HepG2 (cell line): Measurements from ENCODE around the gene DCDC2. TPM values are rescaled to one million over a fixed set of nuclear protein-coding genes. Genes with fewer than 3 reads are reported as not detected.
A peak's percentile ranks its signal among the peaks of the same experiment; 100 is the strongest.

Source experiments
- CBFB ChIP-seq: sonication (generic); formaldehyde crosslinking; IDR thresholded peaks from 2 replicates; pipeline ENCODE4 v1.4.0; 2020; ENCODE audit warnings: missing genetic modification reagents
- NFE2L2 ChIP-seq: fragments of 150-350 bp; IDR thresholded peaks from 2 replicates; pipeline ENCODE4 v1.6.1; 2014; ENCODE audit warnings: low read length
- REXO4 ChIP-seq: sonication (generic); formaldehyde crosslinking; IDR thresholded peaks from 2 replicates; pipeline ENCODE4 v1.8.0; 2022; ENCODE audit warnings: missing genetic modification reagents, mild to moderate bottlenecking, borderline replicate concordance
- SMYD3 ChIP-seq: sonication (generic); formaldehyde crosslinking; IDR thresholded peaks from 2 replicates; pipeline ENCODE4 v1.8.1; 2023; ENCODE audit warnings: mild to moderate bottlenecking, missing genetic modification reagents
- SYNCRIP ChIP-seq: fragments of 200-400 bp; formaldehyde crosslinking; IDR thresholded peaks from 2 replicates; pipeline ENCODE4 v1.6.1; 2018; ENCODE audit warnings: mild to moderate bottlenecking, low read depth, low read length; ENCODE audit not compliant: insufficient read depth
- ZNF251 ChIP-seq: sonication (generic); formaldehyde crosslinking; IDR thresholded peaks from 2 replicates; pipeline ENCODE4 v1.9.0; 2021; ENCODE audit warnings: mild to moderate bottlenecking, missing genetic modification reagents
- ZNF549 ChIP-seq: sonication (generic); formaldehyde crosslinking; IDR thresholded peaks from 2 replicates; pipeline ENCODE4 v1.5.0; 2020; ENCODE audit warnings: missing genetic modification reagents
- ZNF670 ChIP-seq: sonication (generic); formaldehyde crosslinking; IDR thresholded peaks from 2 replicates; pipeline ENCODE4 v1.8.0; 2022; ENCODE audit warnings: mild to moderate bottlenecking, missing genetic modification reagents, borderline replicate concordance
- ZNF776 ChIP-seq: sonication (generic); formaldehyde crosslinking; IDR thresholded peaks from 2 replicates; pipeline ENCODE4 v1.4.0; 2020; ENCODE audit warnings: mild to moderate bottlenecking, missing genetic modification reagents
- polyA plus RNA-seq, 8 experiments: library from polyadenylated mRNA; depleted of rRNA in 3 of 8; stranded (reverse) in 7 of 8; unstranded in 1 of 8; fragments of >200 nt; fragmentation: Illumina TruSeq in 4 of 8; extraction: Trizol in 4 of 8; gene quantifications; 2 replicates each; pipeline versions ENCODE4 v1.2.1 to v1.2.3, GENCODE V29; 2011 to 2016; ENCODE audit warnings: low read depth in 4 of 8, missing spikeins in 1 of 8, mixed read lengths in 1 of 8; ENCODE audit not compliant: insufficient read depth in 1 of 8
- total RNA-seq, 5 experiments: library from RNA; depleted of rRNA; stranded (reverse); fragments of >200 nt; fragmentation: Illumina TruSeq; extraction: Trizol; gene quantifications; 2 replicates each; pipeline ENCODE4 v1.2.3, GENCODE V29; 2016; ENCODE audit warnings: low read depth in 1 of 5
- TF ChIP-seq, protein P1 (sequence below): sonication (generic); formaldehyde crosslinking; IDR thresholded peaks from 2 replicates; pipeline ENCODE4 v1.8.1; 2023; ENCODE audit warnings: mild to moderate bottlenecking, missing genetic modification reagents
- TF ChIP-seq, protein P2 (sequence below): sonication (generic); formaldehyde crosslinking; IDR thresholded peaks from 2 replicates; pipeline ENCODE4 v1.4.0; 2020; ENCODE audit warnings: missing genetic modification reagents
- TF ChIP-seq, protein P3 (sequence below): sonication (generic); formaldehyde crosslinking; IDR thresholded peaks from 2 replicates; pipeline ENCODE4 v1.8.0; 2022; ENCODE audit warnings: mild to moderate bottlenecking, missing genetic modification reagents, borderline replicate concordance
- TF ChIP-seq, protein P4 (sequence below): conservative IDR thresholded peaks from 2 replicates; pipeline ENCODE4 v1.6.1; 2018; ENCODE audit warnings: missing genetic modification reagents

Gene DCDC2
- total and polyA plus RNA-seq, 2 of the 13 experiments (the other 11 are each of a cell fraction or from before 2014, with no cell fraction given) = 9.0 to 36.2 TPM

DNA sequence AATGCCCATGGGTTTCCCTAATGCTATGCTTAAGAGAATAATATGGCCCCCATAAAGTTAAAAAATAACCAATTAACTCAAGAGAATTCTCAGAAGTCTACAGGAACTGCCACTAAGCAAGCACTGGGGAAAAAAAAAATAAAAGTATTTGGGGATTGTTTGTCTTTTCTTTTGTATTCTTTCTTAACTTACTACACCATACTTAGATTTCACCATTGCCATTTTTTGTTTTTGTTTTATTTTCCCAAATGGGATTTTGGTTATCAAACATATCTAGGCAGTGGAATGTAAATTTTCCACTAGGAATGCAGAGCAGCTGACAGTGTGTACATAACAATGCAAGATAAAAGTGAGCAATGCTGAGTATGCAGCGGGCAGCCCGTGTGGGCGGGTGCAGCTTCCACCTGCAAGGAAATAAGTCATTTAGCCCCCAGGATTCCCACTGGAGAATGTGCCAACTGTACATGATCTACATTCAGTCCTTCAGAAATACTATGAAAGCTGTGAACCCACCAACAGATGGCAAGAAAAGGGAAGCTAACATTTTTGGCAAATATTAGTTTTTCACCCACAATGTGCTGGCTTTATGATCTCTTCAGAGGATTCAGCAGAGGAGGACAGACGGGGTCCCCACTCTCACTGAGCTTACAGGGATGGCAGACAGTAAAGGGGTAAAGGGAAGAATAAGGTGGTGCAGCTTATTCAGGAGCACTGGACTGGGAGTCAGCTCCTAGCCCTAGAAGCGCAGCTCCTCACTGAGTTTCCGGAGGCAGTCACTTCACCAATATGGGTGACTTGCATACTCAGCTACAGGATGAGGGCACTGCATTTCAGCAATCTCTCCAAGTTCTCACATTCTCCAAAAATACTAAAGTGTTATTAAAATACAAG, 44.4 kb downstream of the DCDC2 start (continued):
- TF ChIP-seq SYNCRIP (no peak), ZNF776 (no peak), ZNF251 (CRISPR knock-in tag) (no peak), ZNF670 (0 out of 2 replicates have a peak, but pooled peaks have one; percentile 21), ZNF549 (no peak), SMYD3 (CRISPR knock-in tag) (no peak), REXO4 (CRISPR knock-in tag) (no peak), CBFB (0 out of 2 replicates have a peak, but pooled peaks have one; percentile 45), NFE2L2 (no peak)
- TF ChIP-seq, protein P1, sequence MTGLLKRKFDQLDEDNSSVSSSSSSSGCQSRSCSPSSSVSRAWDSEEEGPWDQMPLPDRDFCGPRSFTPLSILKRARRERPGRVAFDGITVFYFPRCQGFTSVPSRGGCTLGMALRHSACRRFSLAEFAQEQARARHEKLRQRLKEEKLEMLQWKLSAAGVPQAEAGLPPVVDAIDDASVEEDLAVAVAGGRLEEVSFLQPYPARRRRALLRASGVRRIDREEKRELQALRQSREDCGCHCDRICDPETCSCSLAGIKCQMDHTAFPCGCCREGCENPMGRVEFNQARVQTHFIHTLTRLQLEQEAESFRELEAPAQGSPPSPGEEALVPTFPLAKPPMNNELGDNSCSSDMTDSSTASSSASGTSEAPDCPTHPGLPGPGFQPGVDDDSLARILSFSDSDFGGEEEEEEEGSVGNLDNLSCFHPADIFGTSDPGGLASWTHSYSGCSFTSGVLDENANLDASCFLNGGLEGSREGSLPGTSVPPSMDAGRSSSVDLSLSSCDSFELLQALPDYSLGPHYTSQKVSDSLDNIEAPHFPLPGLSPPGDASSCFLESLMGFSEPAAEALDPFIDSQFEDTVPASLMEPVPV (CRISPR knock-in tag) = no peak
- TF ChIP-seq, protein P2, sequence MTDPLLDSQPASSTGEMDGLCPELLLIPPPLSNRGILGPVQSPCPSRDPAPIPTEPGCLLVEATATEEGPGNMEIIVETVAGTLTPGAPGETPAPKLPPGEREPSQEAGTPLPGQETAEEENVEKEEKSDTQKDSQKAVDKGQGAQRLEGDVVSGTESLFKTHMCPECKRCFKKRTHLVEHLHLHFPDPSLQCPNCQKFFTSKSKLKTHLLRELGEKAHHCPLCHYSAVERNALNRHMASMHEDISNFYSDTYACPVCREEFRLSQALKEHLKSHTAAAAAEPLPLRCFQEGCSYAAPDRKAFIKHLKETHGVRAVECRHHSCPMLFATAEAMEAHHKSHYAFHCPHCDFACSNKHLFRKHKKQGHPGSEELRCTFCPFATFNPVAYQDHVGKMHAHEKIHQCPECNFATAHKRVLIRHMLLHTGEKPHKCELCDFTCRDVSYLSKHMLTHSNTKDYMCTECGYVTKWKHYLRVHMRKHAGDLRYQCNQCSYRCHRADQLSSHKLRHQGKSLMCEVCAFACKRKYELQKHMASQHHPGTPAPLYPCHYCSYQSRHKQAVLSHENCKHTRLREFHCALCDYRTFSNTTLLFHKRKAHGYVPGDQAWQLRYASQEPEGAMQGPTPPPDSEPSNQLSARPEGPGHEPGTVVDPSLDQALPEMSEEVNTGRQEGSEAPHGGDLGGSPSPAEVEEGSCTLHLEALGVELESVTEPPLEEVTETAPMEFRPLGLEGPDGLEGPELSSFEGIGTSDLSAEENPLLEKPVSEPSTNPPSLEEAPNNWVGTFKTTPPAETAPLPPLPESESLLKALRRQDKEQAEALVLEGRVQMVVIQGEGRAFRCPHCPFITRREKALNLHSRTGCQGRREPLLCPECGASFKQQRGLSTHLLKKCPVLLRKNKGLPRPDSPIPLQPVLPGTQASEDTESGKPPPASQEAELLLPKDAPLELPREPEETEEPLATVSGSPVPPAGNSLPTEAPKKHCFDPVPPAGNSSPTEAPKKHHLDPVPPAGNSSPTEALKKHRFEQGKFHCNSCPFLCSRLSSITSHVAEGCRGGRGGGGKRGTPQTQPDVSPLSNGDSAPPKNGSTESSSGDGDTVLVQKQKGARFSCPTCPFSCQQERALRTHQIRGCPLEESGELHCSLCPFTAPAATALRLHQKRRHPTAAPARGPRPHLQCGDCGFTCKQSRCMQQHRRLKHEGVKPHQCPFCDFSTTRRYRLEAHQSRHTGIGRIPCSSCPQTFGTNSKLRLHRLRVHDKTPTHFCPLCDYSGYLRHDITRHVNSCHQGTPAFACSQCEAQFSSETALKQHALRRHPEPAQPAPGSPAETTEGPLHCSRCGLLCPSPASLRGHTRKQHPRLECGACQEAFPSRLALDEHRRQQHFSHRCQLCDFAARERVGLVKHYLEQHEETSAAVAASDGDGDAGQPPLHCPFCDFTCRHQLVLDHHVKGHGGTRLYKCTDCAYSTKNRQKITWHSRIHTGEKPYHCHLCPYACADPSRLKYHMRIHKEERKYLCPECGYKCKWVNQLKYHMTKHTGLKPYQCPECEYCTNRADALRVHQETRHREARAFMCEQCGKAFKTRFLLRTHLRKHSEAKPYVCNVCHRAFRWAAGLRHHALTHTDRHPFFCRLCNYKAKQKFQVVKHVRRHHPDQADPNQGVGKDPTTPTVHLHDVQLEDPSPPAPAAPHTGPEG (CRISPR knock-in tag) = peak; percentile 82; the same call in 1 of the 2 replicates
- TF ChIP-seq, protein P3, sequence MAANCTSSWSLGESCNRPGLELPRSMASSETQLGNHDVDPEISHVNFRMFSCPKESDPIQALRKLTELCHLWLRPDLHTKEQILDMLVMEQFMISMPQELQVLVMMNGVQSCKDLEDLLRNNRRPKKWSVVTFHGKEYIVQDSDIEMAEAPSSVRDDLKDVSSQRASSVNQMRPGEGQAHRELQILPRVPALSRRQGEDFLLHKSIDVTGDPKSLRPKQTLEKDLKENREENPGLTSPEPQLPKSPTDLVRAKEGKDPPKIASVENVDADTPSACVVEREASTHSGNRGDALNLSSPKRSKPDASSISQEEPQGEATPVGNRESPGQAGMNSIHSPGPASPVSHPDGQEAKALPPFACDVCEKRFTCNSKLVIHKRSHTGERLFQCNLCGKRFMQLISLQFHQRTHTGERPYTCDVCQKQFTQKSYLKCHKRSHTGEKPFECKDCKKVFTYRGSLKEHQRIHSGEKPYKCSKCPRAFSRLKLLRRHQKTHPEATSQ = peak; percentile 39; the same call in 1 of the 2 replicates
- TF ChIP-seq, protein P4, sequence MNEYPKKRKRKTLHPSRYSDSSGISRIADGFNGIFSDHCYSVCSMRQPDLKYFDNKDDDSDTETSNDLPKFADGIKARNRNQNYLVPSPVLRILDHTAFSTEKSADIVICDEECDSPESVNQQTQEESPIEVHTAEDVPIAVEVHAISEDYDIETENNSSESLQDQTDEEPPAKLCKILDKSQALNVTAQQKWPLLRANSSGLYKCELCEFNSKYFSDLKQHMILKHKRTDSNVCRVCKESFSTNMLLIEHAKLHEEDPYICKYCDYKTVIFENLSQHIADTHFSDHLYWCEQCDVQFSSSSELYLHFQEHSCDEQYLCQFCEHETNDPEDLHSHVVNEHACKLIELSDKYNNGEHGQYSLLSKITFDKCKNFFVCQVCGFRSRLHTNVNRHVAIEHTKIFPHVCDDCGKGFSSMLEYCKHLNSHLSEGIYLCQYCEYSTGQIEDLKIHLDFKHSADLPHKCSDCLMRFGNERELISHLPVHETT (CRISPR knock-in tag) = 0 out of 2 replicates have a peak, but pooled peaks have one; percentile 33
